GM12865 (cell line): ENCODE data around the gene EFCAB3.
A peak's percentile ranks its signal among the peaks of the same experiment; 100 is the strongest.
"Not testable (repeated sequence)": the region's sequence is repeated elsewhere in the genome, so short reads cannot be mapped to it uniquely, and the experiment has no call there.

Experiments used
- DNase-seq: peaks from one replicate; pipeline ENCODE4 v3.0.0; 2010; ENCODE audit warnings: low read depth
- H3K4me3 ChIP-seq: 2 replicates; pipeline ENCODE4 v1.5.1; 2011; ENCODE audit warnings: mild to moderate bottlenecking, low read depth, low read length, control low read depth
- TF ChIP-seq, protein P1 (sequence below): IDR thresholded peaks from 2 replicates; pipeline ENCODE4 v1.5.1; 2011; ENCODE audit warnings: low read length, control low read depth, low read depth, inconsistent platforms; ENCODE audit not compliant: insufficient read depth; ENCODE audit errors: missing control alignments

The EFCAB3 gene

DNA sequence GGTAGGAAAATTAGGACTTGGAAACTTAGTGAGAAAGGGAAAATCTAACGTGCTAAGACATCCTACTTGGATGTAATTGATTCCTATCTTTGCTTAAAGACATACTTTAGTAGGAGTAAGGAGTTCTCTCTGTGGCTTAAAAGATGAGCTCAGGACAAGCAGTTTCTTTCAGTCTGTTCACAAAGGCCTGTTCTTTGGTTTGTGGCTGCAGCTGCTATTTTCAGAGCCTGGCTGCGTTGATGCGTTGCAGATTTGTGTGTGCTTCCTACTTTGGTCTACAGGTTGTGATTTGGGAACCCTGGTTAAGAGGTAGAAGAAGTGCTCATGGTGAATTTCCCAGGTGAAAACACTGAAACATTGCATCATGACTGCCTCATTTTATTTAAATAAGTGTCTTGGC is 73.8 kb downstream of the EFCAB3 start:
- H3K4me3 ChIP-seq, result peak overlapping the region; percentile 5

GRCh38 chr17:62456016-62456415 is 75.7 kb downstream of the EFCAB3 start:
- no peak overlapping the region for H3K4me3 ChIP-seq
- TF ChIP-seq, protein P1, sequence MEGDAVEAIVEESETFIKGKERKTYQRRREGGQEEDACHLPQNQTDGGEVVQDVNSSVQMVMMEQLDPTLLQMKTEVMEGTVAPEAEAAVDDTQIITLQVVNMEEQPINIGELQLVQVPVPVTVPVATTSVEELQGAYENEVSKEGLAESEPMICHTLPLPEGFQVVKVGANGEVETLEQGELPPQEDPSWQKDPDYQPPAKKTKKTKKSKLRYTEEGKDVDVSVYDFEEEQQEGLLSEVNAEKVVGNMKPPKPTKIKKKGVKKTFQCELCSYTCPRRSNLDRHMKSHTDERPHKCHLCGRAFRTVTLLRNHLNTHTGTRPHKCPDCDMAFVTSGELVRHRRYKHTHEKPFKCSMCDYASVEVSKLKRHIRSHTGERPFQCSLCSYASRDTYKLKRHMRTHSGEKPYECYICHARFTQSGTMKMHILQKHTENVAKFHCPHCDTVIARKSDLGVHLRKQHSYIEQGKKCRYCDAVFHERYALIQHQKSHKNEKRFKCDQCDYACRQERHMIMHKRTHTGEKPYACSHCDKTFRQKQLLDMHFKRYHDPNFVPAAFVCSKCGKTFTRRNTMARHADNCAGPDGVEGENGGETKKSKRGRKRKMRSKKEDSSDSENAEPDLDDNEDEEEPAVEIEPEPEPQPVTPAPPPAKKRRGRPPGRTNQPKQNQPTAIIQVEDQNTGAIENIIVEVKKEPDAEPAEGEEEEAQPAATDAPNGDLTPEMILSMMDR, result no peak
- DNase-seq, result no peak

More for the DNA sequence above, 73.8 kb downstream of the EFCAB3 start:
- DNase-seq, result peak; percentile 79

GRCh38 chr17:62458483-62458882 is 78.1 kb downstream of the EFCAB3 start:
- DNase-seq, result peak; percentile 63
- peak overlapping the region; percentile 65 for H3K4me3 ChIP-seq

DNA sequence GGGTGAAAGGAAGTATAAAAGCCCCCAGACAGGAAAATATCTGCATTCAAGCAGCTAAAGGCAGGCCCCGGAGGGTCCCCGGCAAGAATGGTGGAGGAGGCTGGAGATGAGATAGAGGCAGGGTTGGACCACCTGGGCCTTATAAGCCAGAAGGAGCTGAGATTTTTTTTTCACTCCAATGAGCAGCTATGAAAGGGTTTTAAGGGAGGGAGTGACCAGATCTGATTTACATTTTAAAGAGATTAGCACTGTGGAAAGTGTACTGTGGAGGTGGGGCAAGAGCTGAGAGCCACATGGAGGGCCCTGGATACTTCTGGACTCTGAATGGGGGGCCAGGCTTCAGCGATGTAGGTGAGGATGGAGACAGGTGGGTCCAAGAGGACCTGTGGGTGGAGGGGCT is 84.1 kb downstream of the EFCAB3 start:
- not testable (repeated sequence) for H3K4me3 ChIP-seq, DNase-seq

DNA sequence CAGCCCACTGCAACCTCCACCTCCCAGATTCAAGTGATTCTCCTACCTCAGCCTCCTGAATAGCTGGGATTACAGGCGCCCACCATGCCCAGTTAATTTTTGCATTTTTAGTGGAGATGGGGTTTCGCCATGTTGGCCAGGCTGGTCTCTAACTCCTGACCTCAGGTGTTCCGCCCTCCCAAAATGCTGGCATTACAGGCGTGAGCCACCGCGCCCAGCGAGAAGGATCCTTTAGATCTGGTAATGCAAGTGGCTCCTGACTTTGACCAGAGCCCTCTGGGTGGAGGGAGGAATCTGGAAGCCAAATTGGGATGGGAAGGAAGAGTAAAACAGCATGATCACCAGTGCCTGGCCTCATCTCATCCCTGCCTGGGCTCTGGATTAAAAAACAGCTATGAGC is 84.9 kb downstream of the EFCAB3 start:
- DNase-seq, H3K4me3 ChIP-seq: not testable (repeated sequence)
